ENCODE data around the gene PTPDC1. TPM values are rescaled to one million over a fixed set of nuclear protein-coding genes. Genes with fewer than 3 reads are reported as not detected.

PTPDC1 gene
- total RNA-seq, 1 experiment from 2014 or later = 5.4 TPM

GRCh38 chr9:94056442-94056974 lies 27.8 kb upstream of the PTPDC1 start:
- H3K4me2 ChIP-seq (ENCODE audit: low read length) = no peak overlapping the region
- no TSS peak for BruUV-seq (replicated peaks)
- H3K79me2 ChIP-seq (ENCODE audit: low read length) = no peaks in the 10 kb centered on the region
- no peak overlapping the region for H3K4me3 ChIP-seq (ENCODE audit: low read length)
- H2AFZ ChIP-seq (ENCODE audit: low read length) = no peak overlapping the region
- TF ChIP-seq EZH2phosphoT487 (IDR thresholded peaks at IDR 0.05; ENCODE audit: borderline replicate concordance, low read length) = no peak
- no peaks in the 10 kb centered on the region for H3K27me3 ChIP-seq (ENCODE audit: low read length)
- DNase-seq (no peak), ATAC-seq (no peak)
- intact Hi-C loops (cut with micrococcal nuclease) = no loop called here
- no peaks in the 10 kb centered on the region for H3K9me3 ChIP-seq (ENCODE audit: low read length)
- no peaks in the 10 kb centered on the region for H3F3A ChIP-seq (ENCODE audit: low read length, unreplicated experiment)
- no peak overlapping the region for H3K9ac ChIP-seq (ENCODE audit: low read length)
- no peaks in the 10 kb centered on the region for H3K36me3 ChIP-seq (ENCODE audit: low read depth, low read length)
- no peaks in the 10 kb centered on the region for H3K4me1 ChIP-seq (ENCODE audit: insufficient read depth, low read length)
- no peak overlapping the region for H3K27ac ChIP-seq (ENCODE audit: low read length)
- ChIA-PET CTCF (no interaction called here), POLR2A (ENCODE audit: unreplicated experiment) (no interaction called here)
- H3K9me2 ChIP-seq (replicated peaks; ENCODE audit: low read length) = no peaks in the 10 kb centered on the region
- no peaks in the 10 kb centered on the region for H4K20me1 ChIP-seq (ENCODE audit: low read length)

GRCh38 chr9:94057918-94058317 lies 26.3 kb upstream of the PTPDC1 start:
- ChIA-PET CTCF (no interaction called here), POLR2A (ENCODE audit: unreplicated experiment) (no interaction called here)
- intact Hi-C loops (cut with micrococcal nuclease) = no loop called here
- H3K27ac ChIP-seq (ENCODE audit: low read length) = no peak overlapping the region
- ATAC-seq (no peak), DNase-seq (no peak)
- TF ChIP-seq EZH2 (IDR thresholded peaks at IDR 0.05; ENCODE audit: low read length, unreplicated experiment) = no peak
- H3F3A ChIP-seq (ENCODE audit: low read length, unreplicated experiment) = no peaks in the 10 kb centered on the region
- H3K36me3 ChIP-seq (ENCODE audit: low read depth, low read length) = no peaks in the 10 kb centered on the region
- no peaks in the 10 kb centered on the region for H4K20me1 ChIP-seq (ENCODE audit: low read length)
- no peaks in the 10 kb centered on the region for H3K4me1 ChIP-seq (ENCODE audit: insufficient read depth, low read length)
- H2AFZ ChIP-seq (ENCODE audit: low read length) = no peak overlapping the region
- H3K4me2 ChIP-seq (ENCODE audit: low read length) = no peak overlapping the region
- H3K79me2 ChIP-seq (ENCODE audit: low read length) = no peaks in the 10 kb centered on the region
- H3K4me3 ChIP-seq (ENCODE audit: low read length) = no peak overlapping the region
- H3K9ac ChIP-seq (ENCODE audit: low read length) = no peak overlapping the region
- no peaks in the 10 kb centered on the region for H3K27me3 ChIP-seq (ENCODE audit: low read length)
- H3K9me2 ChIP-seq (replicated peaks; ENCODE audit: low read length) = no peaks in the 10 kb centered on the region
- no TSS peak for BruUV-seq (replicated peaks)
- no peaks in the 10 kb centered on the region for H3K9me3 ChIP-seq (ENCODE audit: low read length)

- DNase-seq = no peak
- H3K79me2 ChIP-seq (ENCODE audit: low read length) = no peaks in the 10 kb centered on the region
- H3K36me3 ChIP-seq (ENCODE audit: low read depth, low read length) = no peaks in the 10 kb centered on the region
- no peaks in the 10 kb centered on the region for H3K9me3 ChIP-seq (ENCODE audit: low read length)
- ChIA-PET POLR2A (ENCODE audit: unreplicated experiment) (no interaction called here), CTCF (no interaction called here)
- no peak overlapping the region for H3K4me3 ChIP-seq (ENCODE audit: low read length)
- no TSS peak for BruUV-seq (replicated peaks)
- ATAC-seq = no peak
- no peak overlapping the region for H3K9ac ChIP-seq (ENCODE audit: low read length)
- H2AFZ ChIP-seq (ENCODE audit: low read length) = no peak overlapping the region
- no peaks in the 10 kb centered on the region for H4K20me1 ChIP-seq (ENCODE audit: low read length)
- H3K27ac ChIP-seq (ENCODE audit: low read length) = no peak overlapping the region
- no peaks in the 10 kb centered on the region for H3K9me2 ChIP-seq (replicated peaks; ENCODE audit: low read length)
- no peak overlapping the region for H3K4me2 ChIP-seq (ENCODE audit: low read length)
- no peaks in the 10 kb centered on the region for H3K4me1 ChIP-seq (ENCODE audit: insufficient read depth, low read length)
- intact Hi-C loops (cut with micrococcal nuclease) = no loop called here
- TF ChIP-seq EZH2phosphoT487 (IDR thresholded peaks at IDR 0.05; ENCODE audit: borderline replicate concordance, low read length) = no peak
- TF ChIP-seq EZH2 (IDR thresholded peaks at IDR 0.05; ENCODE audit: low read length, unreplicated experiment) = no peak
- no peak for TF ChIP-seq CTCF (conservative IDR thresholded peaks at IDR 0.05; ENCODE audit: low read depth, low read length)
- no peaks in the 10 kb centered on the region for H3F3A ChIP-seq (ENCODE audit: low read length, unreplicated experiment)
- H3K27me3 ChIP-seq (ENCODE audit: low read length) = no peaks in the 10 kb centered on the region
Observed at GRCh38 chr9:94061864-94062263, 22.4 kb upstream of the PTPDC1 start.

- Histone ChIP-seq H2AFZ (ENCODE audit: low read length) (0 out of 2 replicates have a peak overlapping the region, but pooled peaks have one; percentile 58), H3K9ac (ENCODE audit: low read length) (no peak overlapping the region), H3K4me3 (ENCODE audit: low read length) (no peak overlapping the region), H3K4me1 (ENCODE audit: insufficient read depth, low read length) (no peaks in the 10 kb centered on the region), H3F3A (ENCODE audit: low read length, unreplicated experiment) (no peaks in the 10 kb centered on the region), H3K4me2 (ENCODE audit: low read length) (no peak overlapping the region), H3K36me3 (ENCODE audit: low read depth, low read length) (no peaks in the 10 kb centered on the region), H3K9me3 (ENCODE audit: low read length) (no peaks in the 10 kb centered on the region), H3K27me3 (ENCODE audit: low read length) (no peaks in the 10 kb centered on the region), H3K9me2 (replicated peaks; ENCODE audit: low read length) (no peaks in the 10 kb centered on the region), H4K20me1 (ENCODE audit: low read length) (no peaks in the 10 kb centered on the region), H3K27ac (ENCODE audit: low read length) (no peak overlapping the region), H3K79me2 (ENCODE audit: low read length) (no peaks in the 10 kb centered on the region)
- peak; percentile 69 for ATAC-seq
- intact Hi-C loops (cut with micrococcal nuclease) = loop anchor here (1.0 to 2.0 kb wide), 3 partner anchors 51 to 148 kb away; no protein-coding TSS in a partner anchor
- no peak for TF ChIP-seq EZH2 (IDR thresholded peaks at IDR 0.05; ENCODE audit: low read length, unreplicated experiment)
- TF ChIP-seq CTCF (conservative IDR thresholded peaks at IDR 0.05; ENCODE audit: low read depth, low read length) = peak; percentile 89
- no peak for TF ChIP-seq EZH2phosphoT487 (IDR thresholded peaks at IDR 0.05; ENCODE audit: borderline replicate concordance, low read length)
- no TSS peak for BruUV-seq (replicated peaks)
- CTCF ChIA-PET = no interaction called here
- peak; percentile 71 for DNase-seq
- POLR2A ChIA-PET (ENCODE audit: unreplicated experiment) = no interaction called here
Observed at GRCh38 chr9:94065535-94065961, 18.7 kb upstream of the PTPDC1 start.
